Measurements from ENCODE around the gene FAM120B.

The FAM120B gene

DNA sequence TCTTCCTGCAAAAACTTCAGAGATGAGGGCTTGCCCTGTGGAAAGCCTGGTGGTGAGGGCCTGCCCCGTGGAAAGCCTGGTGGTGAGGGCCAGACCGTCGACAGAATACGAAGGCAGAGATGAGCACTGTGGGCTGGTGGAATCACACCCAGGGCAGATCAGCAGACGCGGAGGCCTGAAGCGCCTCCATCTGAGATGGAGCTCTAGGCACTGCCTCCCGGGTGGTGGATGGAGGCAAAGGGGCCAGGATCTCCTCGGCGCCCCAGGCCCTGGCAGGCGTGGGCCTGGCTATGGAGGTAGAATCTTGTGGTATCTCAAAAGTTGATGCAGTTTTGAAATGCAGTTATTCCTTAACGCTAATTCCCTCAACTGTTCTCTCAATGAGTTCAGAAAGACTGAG is 141.8 kb downstream of the FAM120B start:
- DNase-seq, result no peak

GRCh38 chr6:170448751-170449630 is 142.4 kb downstream of the FAM120B start:
- no peak for DNase-seq

DNA sequence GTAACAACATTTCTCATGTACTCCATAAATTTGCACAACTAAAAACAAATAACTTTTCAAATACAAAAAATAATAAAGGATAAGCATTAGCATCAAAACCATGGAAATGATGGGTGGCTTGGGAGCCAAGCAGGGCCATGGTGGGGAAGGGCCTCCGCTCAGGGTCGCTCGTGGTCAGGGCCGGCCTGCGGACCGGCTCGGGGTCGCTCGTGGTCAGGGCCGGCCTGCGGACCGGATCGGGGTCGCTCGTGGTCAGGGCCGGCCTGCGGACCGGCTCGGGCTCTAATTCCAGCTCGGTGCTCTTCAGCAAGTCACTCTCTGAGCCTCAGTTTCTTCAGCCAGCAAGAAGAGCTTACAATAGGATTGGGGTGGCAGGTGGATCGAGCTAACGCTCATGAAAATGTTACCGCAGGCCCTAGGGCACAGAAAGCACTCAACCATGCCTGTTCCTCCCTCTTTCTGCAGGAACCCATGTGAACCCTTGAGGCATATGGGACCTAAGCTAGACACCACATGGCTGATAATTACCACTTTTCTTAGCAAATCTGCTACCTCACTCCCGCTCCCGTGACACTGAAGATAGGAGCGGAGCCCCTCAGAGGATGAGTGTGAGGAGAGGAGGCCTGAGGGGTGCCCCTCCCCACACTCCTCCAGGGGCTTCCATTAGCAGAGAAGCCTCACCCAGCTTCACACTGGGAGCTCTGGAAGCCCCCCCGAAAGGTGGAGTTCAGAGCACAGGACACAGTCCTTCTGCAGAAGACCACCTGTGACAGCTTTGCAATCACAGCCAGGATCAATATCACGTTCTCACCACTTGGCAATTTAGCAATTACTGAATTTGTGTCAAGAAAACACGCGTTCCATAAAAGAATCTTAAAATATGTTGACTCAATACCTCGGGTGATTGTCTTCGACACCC is 143.5 kb downstream of the FAM120B start:
- DNase-seq, result no peak

- DNase-seq, result no peak
Observed at GRCh38 chr6:170450916-170451761, 144.6 kb downstream of the FAM120B start.

DNA sequence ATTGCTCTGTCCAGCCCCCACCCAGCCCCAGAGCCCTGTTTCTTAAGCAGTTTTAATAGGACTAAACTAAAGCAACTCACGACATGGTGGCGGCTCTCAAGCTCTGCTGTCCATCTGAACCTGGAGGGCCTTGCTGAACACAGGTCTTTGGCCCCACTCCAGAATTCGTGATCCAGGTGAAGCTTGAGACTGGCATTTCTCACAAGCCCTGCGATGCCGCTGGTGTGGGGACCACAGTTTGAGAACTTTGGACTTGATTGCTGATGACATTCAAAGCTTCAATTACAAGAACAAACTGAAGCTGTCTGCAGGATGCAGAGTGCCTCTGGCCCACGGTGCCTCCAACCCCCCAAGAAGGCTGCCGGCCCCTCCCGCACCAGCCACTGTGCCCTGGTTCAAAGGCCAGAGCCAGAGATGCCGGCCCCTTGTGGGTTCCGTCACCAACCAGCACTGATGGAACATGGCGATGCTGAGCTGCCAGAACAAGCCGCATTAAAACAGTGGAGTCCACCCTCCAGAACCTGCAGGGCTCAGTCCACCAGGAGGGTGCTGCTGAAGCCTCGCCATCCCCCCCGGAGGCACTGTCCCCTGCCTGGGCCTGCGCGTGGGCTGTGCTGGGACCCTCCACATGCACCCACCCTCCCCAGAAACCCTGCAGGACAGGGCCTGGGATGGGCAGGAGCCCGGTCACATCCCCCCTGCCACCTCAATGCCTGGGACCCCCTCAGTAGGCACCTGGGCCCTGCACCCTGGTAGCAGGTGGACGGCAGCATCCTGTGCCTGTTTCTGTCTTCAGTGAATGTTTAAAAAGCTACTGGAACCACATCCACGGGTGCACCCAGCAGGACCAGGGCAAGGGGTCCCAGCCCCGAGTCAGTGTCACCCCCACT is 145.4 kb downstream of the FAM120B start:
- no peak for DNase-seq

DNA sequence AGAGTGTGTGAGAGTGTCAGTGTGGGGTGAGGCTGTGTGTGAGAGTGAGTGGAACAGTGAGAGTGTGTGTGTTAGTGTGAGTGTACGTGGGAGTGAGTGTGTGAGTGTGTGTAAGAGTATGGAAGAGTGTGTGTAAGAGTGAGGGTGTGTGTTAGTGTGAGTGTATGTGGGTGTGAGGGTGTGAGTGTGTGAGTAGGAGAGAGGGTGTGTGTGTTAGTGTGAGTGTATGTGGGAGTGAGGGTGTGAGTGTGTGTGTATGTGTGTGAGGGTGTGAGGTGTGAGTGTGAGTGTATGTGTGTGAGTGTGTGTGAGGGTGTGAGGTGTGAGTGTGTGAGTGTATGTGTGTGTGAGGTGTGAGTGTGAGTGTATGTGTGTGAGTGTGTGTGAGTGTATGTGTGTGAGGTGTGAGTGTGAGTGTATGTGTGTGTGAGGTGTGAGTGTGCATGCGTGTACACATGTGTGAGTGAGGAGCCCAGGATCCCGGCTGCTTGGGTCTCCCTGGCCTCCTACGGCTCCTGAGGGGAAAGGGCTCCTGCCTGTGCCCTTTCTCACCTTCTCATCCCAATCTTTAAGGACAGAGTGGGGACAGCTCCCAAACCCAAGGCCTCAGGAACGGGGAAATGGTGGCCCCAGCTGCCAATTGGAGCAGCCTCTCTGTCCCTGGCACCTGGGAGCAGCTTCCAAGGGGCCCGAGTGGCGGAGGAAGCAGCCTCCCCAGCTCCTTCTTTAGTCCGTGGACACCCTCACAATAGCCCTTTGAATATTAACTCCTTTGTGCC is 146.4 kb downstream of the FAM120B start:
- DNase-seq, result no peak

- no peak for DNase-seq
Observed at GRCh38 chr6:170453586-170454511, 147.3 kb downstream of the FAM120B start.

GRCh38 chr6:170454512-170455285 is 148.1 kb downstream of the FAM120B start:
- DNase-seq, result no peak

DNA sequence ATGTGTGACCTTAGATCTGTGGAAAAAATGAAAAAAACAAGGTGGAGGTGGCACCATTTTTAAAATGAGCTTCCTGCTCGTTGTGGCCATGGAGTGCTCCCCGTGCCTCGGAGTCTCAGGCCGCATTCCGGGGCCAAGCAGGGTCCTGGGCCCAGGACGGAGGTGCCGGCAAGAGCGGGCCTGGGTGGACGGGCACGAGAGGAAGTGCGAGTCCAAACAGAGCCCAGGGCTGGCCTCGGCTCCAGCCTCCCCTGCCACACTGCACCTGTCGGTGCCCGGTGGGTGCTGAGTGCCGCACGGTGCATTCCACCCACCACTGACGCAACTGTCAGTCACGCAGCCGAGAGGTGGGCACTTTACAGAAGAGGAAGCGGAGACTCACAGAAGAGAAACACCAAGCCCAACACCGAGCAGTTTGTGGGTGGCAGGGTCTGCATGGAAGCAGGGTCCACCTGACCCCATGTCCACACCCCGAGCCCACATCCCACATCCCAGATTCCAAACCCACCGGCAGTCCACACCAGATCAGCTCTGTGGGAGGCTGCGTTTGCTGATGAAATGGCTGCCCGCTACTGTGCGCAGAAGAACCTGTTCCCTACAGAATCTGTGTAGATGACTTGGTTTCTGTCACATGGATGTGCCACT is 148.9 kb downstream of the FAM120B start:
- no peak for DNase-seq

DNA sequence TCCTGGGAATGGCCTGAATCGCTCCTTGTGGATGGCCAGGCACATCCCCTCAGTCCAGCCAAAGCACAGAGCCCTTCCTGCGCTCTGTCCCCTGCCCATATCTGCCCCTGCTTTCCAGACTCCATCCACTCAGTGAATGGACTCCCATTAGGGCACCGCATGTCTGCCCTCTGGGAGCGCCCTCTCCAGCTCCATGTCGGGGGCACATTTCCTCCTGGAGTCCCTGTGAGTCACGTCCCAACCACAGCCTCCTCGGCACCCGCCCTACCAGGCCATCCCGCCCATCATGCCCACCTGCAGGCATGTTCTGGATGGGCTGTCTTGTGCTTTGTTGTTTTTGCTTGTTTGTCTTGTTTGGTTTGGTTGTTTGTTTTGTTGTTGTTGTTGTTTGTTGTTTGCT is 149.8 kb downstream of the FAM120B start:
- DNase-seq, result no peak
